Colonic mucosa (tissue), 4 donors: ENCODE measurements around the gene LY9. TPM values are rescaled to one million over a fixed set of nuclear protein-coding genes. Genes with fewer than 3 reads are reported as not detected.
"Not testable (repeated sequence)": the region's sequence is repeated elsewhere in the genome, so short reads cannot be mapped to it uniquely, and the experiment has no call there.

ENCODE experiments used
- DNase-seq: peaks from one replicate; pipeline ENCODE4 v3.0.0-alpha.2; 2020
- H3K27ac ChIP-seq: fragments of 200-600 bp; one replicate; pipeline ENCODE4 v1.8.0; 2021
- H3K27me3 ChIP-seq: fragments of 200-600 bp; one replicate; pipeline ENCODE4 v1.8.0; 2021
- H3K36me3 ChIP-seq: fragments of 200-600 bp; one replicate; pipeline ENCODE4 v1.8.0; 2021
- H3K4me1 ChIP-seq: fragments of 200-600 bp; one replicate; pipeline ENCODE4 v1.8.0; 2021; ENCODE audit warnings: mild to moderate bottlenecking
- H3K4me3 ChIP-seq: fragments of 200-600 bp; one replicate; pipeline ENCODE4 v1.8.0; 2021
- H3K9ac ChIP-seq, 2 donors: one replicate each; pipeline ENCODE4 v1.7.0; 2013; ENCODE audit warnings: control low read depth in 2 of 2, low read depth in 2 of 2, low read length in 2 of 2
- H3K9me3 ChIP-seq: fragments of 200-600 bp; one replicate; pipeline ENCODE4 v1.8.0; 2021
- CTCF ChIP-seq: fragments of 200-600 bp; IDR thresholded peaks from one replicate; pipeline ENCODE4 v1.8.0; 2022; ENCODE audit warnings: antibody characterized with exemption, mild to moderate bottlenecking
- intact Hi-C: fragments of 100-400 bp; cut with DNase I; formaldehyde crosslinking; loops from one replicate; pipeline ENCODE4 v1.14.1; 2022
- total RNA-seq, 2 donors: library from RNA; stranded (reverse); fragmentation: NEBNext Ultra II Directional in 1 of 2; extraction: Animal tissue kit (Norgen Biotek cat#: 25700) in 1 of 2; gene quantifications; one replicate each; pipeline ENCODE4 v1.2.1, GENCODE V29; 2021
- donor health status: healthy.
- donor health status: DM: no; HTN: no; CAD: no.
- donor health status: DM: no; HTN: no; CAD: no.

The LY9 gene
- total RNA-seq, 2 donors from 2014 or later, result 1.2 to 2.7 TPM

GRCh38 chr1:160874935-160875334, 79.0 kb downstream of the LY9 start:
- Histone ChIP-seq H3K4me3 (no peak overlapping the region), H3K27me3 (no peaks in the 10 kb centered on the region), H3K9ac (no peak overlapping the region), H3K27ac (no peak overlapping the region), H3K9me3 (no peaks in the 10 kb centered on the region), H3K4me1 (no peaks in the 10 kb centered on the region), H3K36me3 (no peaks in the 10 kb centered on the region)
- DNase-seq, result no peak
- TF ChIP-seq CTCF, result no peak
- intact Hi-C loops, result no loop called here

- H3K9me3 ChIP-seq, H3K4me1 ChIP-seq, H3K9ac ChIP-seq, H3K27ac ChIP-seq, H3K4me3 ChIP-seq, intact Hi-C loops, H3K27me3 ChIP-seq, DNase-seq, H3K36me3 ChIP-seq: not testable (repeated sequence)
Measured at GRCh38 chr1:160875591-160875990, 79.6 kb downstream of the LY9 start.

- intact Hi-C loops, result no loop called here
- H3K9me3 ChIP-seq, result no peaks in the 10 kb centered on the region
- H3K4me3 ChIP-seq, result no peak overlapping the region
- no peak for TF ChIP-seq CTCF
- DNase-seq, result no peak
- H3K27me3 ChIP-seq, result no peaks in the 10 kb centered on the region
- H3K36me3 ChIP-seq, result no peaks in the 10 kb centered on the region
- no peaks in the 10 kb centered on the region for H3K4me1 ChIP-seq
- no peak overlapping the region for H3K9ac ChIP-seq
- no peak overlapping the region for H3K27ac ChIP-seq
Measured at GRCh38 chr1:160876311-160876710, 80.3 kb downstream of the LY9 start.

GRCh38 chr1:160877221-160877620, 81.2 kb downstream of the LY9 start:
- no peak for TF ChIP-seq CTCF
- intact Hi-C loops, result no loop called here
- no peak for DNase-seq

More at GRCh38 chr1:160877221-160877620, 81.2 kb downstream of the LY9 start:
- Histone ChIP-seq H3K4me3 (no peak overlapping the region), H3K9ac (no peak overlapping the region), H3K4me1 (no peaks in the 10 kb centered on the region), H3K36me3 (no peaks in the 10 kb centered on the region), H3K27ac (no peak overlapping the region), H3K9me3 (no peaks in the 10 kb centered on the region), H3K27me3 (no peaks in the 10 kb centered on the region)

Other genes with a start within 250 kb of the LY9 start
- 1 to 10 TPM; 1.3 to 3.0 TPM for gene CD84, start 216.7 kb upstream of the LY9 start, total RNA-seq
- 1 to 10 TPM in 1 of 2 donors, under 1 TPM in 1; 0.69 to 1.2 TPM for gene SLAMF1, start 149.1 kb upstream of the LY9 start, total RNA-seq
- 1 to 10 TPM; 4.9 to 9.2 TPM for gene CD48, start 84.4 kb upstream of the LY9 start, total RNA-seq
- gene SLAMF7, start 56.9 kb upstream of the LY9 start, total RNA-seq, result 1 to 10 TPM; 4.9 to 7.0 TPM
- under 1 TPM; 0.49 to 0.58 TPM for gene CD244, start 66.7 kb downstream of the LY9 start, total RNA-seq
- gene ITLN1, start 89.0 kb downstream of the LY9 start, total RNA-seq, result 100 to 1,000 TPM; 164 to 256 TPM
- not detected for gene ITLN2, start 158.6 kb downstream of the LY9 start, total RNA-seq
- gene F11R, start 225.0 kb downstream of the LY9 start, total RNA-seq, result 100 to 1,000 TPM; 134 to 179 TPM
- gene TSTD1, start 242.8 kb downstream of the LY9 start, total RNA-seq, result 10 to 100 TPM; 74.7 to 87.8 TPM
- gene USF1, start 249.8 kb downstream of the LY9 start, total RNA-seq, result 10 to 100 TPM; 63.6 TPM